Breast epithelium (tissue), 4 donors: ENCODE measurements around the gene TMEM132C. TPM values are rescaled to one million over a fixed set of nuclear protein-coding genes. Genes with fewer than 3 reads are reported as not detected.

Experiments
- DNase-seq, 2 donors: peaks; one replicate each; pipeline ENCODE4 v3.0.0-alpha.2; 2019; ENCODE audit warnings: low spot score in 2 of 2
- H3K27ac ChIP-seq, 2 donors: fragments of 200-600 bp; sonication (generic) in 1 of 2; one replicate each; pipeline ENCODE4 v1.5.1; 2016 to 2019; ENCODE audit warnings: mild to moderate bottlenecking in 1 of 2
- H3K27me3 ChIP-seq, 2 donors: fragments of 200-600 bp; sonication (generic) in 1 of 2; one replicate each; pipeline versions ENCODE4 v1.5.1 to v1.6.0; 2017 to 2019; ENCODE audit warnings: control low read depth in 1 of 2, mild to moderate bottlenecking in 1 of 2
- H3K36me3 ChIP-seq: fragments of 200-600 bp; one replicate; pipeline ENCODE4 v1.5.1; 2019
- H3K4me1 ChIP-seq, 2 donors: fragments of 200-600 bp; sonication (generic); one replicate each; pipeline ENCODE4 v1.5.1; 2016 to 2019; ENCODE audit warnings: control low read depth in 1 of 2
- H3K4me3 ChIP-seq, 3 donors: fragments of 200-600 bp; sonication (generic); 1 replicate in 2 of 3; 2 replicates in 1 of 3; pipeline ENCODE4 v1.5.1; 2016 to 2019; ENCODE audit warnings: mild to moderate bottlenecking in 3 of 3, moderate library complexity in 2 of 3
- H3K9me3 ChIP-seq, 2 donors: fragments of 200-600 bp; sonication (generic) in 1 of 2; one replicate each; pipeline ENCODE4 v1.5.1; 2016 to 2019; ENCODE audit warnings: control low read depth in 1 of 2
- POLR2A ChIP-seq: fragments of 450-650 bp; IDR thresholded peaks from one replicate; pipeline ENCODE4 v1.6.1; 2016; ENCODE audit warnings: antibody characterized with exemption, mild to moderate bottlenecking, moderate library complexity
- POLR2AphosphoS5 ChIP-seq, 3 donors: sonication (generic); formaldehyde crosslinking; IDR thresholded peaks; one replicate each; pipeline ENCODE4 v1.6.1; 2017; ENCODE audit warnings: antibody characterized with exemption in 3 of 3
- intact Hi-C: fragments of 100-400 bp; cut with DNase I; formaldehyde crosslinking; loops from one replicate; pipeline ENCODE4 v1.15.1; 2023; ENCODE audit warnings: low total_unique reads
- total RNA-seq, 3 donors: library from RNA; depleted of rRNA; stranded (reverse); fragments of >200 nt; gene quantifications; one replicate each; pipeline ENCODE4 v1.1.0, GENCODE V29; 2016
- TF ChIP-seq, protein P1 (sequence below), 3 donors: fragments of 450-650 bp; IDR thresholded peaks; one replicate each; pipeline ENCODE4 v1.5.1; 2016 to 2017; ENCODE audit warnings: antibody characterized with exemption in 3 of 3, mild to moderate bottlenecking in 3 of 3, moderate library complexity in 3 of 3

TMEM132C gene
- total RNA-seq, 3 donors from 2014 or later: 7.2 to 54.1 (median 15.7) TPM

DNA sequence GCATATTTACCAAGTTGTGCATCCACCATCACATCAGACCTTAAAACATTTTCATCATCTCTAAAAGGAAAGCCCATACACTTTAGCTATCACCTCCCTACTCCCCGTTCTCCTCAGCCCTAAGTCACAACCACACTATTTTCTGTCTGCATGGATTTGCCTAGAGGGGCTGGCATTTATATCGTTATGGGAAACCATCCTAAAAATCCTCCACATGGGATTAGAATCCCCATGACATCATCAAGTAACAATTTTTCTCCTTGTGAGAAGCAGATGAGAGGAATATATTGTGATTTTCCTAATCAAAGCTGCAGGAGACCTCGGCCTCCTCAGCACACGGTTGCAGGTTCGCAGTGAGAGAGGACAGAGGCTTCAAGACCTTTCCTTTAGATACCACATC, 442.7 kb downstream of the TMEM132C start:
- no peak overlapping the region for H3K27ac ChIP-seq
- intact Hi-C loops: no loop called here
- H3K36me3 ChIP-seq: no peaks in the 10 kb centered on the region

DNA sequence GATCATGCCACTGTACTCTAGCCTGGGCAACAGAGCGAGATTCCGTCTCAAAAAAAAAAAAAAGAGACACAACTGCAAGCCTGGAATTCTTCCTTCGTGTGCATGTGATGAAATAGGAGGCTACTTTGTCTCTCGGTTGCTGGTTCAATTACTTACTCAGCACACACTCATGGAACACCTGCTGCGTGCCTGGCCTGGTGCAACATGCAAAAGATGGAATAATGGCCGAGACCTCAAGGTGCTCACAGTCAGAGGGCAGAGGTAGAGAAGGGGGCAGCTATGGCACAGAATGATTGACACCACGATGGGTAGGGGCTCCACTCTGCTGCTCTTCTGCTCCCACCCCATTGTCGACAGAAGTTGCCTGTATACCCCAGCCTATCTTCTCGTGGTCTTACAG, 444.5 kb downstream of the TMEM132C start:
- Histone ChIP-seq H3K27ac (no peak overlapping the region), H3K4me3 (no peak overlapping the region)
- intact Hi-C loops: no loop called here

More for the DNA sequence above, 442.7 kb downstream of the TMEM132C start:
- Histone ChIP-seq H3K27me3 (no peaks in the 10 kb centered on the region), H3K9me3 (no peaks in the 10 kb centered on the region), H3K4me3 (no peak overlapping the region), H3K4me1 (no peaks in the 10 kb centered on the region)
- DNase-seq: no peak
- TF ChIP-seq, protein P1, sequence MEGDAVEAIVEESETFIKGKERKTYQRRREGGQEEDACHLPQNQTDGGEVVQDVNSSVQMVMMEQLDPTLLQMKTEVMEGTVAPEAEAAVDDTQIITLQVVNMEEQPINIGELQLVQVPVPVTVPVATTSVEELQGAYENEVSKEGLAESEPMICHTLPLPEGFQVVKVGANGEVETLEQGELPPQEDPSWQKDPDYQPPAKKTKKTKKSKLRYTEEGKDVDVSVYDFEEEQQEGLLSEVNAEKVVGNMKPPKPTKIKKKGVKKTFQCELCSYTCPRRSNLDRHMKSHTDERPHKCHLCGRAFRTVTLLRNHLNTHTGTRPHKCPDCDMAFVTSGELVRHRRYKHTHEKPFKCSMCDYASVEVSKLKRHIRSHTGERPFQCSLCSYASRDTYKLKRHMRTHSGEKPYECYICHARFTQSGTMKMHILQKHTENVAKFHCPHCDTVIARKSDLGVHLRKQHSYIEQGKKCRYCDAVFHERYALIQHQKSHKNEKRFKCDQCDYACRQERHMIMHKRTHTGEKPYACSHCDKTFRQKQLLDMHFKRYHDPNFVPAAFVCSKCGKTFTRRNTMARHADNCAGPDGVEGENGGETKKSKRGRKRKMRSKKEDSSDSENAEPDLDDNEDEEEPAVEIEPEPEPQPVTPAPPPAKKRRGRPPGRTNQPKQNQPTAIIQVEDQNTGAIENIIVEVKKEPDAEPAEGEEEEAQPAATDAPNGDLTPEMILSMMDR (IDR thresholded peaks at IDR 0.05): no peak
- no peak for TF ChIP-seq POLR2A
- TF ChIP-seq POLR2AphosphoS5 (IDR thresholded peaks at IDR 0.05): no peak

DNA sequence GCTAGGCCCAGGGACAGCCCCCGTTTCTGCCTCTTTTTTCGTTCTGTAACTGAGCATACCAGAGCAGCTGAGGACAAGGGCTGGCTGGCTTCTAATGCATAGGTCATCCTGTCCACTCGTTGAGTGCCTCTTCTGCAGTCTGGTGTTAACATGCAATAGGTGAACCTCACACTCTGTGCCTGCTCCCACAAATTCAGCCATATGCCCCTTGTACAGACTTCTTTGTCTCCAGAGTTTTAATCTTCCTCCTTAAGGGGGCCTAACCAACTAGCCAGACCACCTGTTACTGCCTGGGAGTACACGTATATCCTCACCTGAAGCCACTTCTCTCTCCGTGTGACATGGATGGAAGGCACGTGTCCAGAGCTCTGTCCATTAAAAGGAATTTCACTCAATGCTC, 445.7 kb downstream of the TMEM132C start:
- DNase-seq: no peak
- Histone ChIP-seq H3K27me3 (no peaks in the 10 kb centered on the region), H3K27ac (no peak overlapping the region), H3K4me1 (no peaks in the 10 kb centered on the region), H3K4me3 (no peak overlapping the region), H3K9me3 (peaks cover 0 to 6% of the 10 kb centered on the region in 2 donors), H3K36me3 (no peaks in the 10 kb centered on the region)
- intact Hi-C loops: no loop called here
- no peak for TF ChIP-seq POLR2AphosphoS5 (IDR thresholded peaks at IDR 0.05)
- TF ChIP-seq, protein P1 (IDR thresholded peaks at IDR 0.05): no peak
- TF ChIP-seq POLR2A: no peak

More for the DNA sequence above, 444.5 kb downstream of the TMEM132C start:
- H3K27me3 ChIP-seq: no peaks in the 10 kb centered on the region
- no peak for DNase-seq
- TF ChIP-seq POLR2AphosphoS5 (IDR thresholded peaks at IDR 0.05): no peak
- TF ChIP-seq, protein P1 (IDR thresholded peaks at IDR 0.05): no peak
- TF ChIP-seq POLR2A: no peak
- H3K36me3 ChIP-seq: no peaks in the 10 kb centered on the region
- H3K9me3 ChIP-seq: no peaks in the 10 kb centered on the region
- no peaks in the 10 kb centered on the region for H3K4me1 ChIP-seq

DNA sequence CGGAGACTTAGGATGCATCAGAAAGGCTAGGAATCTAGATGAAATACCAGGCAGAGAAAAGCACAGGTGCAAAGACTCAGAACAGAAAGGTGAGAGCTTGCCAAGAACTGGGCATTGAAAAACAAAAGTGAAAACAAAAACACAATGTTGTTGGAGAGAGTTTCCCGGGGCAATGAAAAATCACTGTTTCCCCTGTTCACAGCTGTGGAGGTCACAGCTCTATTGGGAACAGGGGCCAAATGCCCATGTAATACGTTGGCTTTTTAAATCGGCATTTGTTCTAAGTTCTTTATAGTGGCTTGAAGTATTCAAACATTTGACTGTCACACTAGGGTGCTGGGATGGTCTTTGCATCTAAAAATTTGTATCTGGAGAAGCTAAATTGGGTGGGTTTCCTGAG, 448.5 kb downstream of the TMEM132C start:
- H3K9me3 ChIP-seq: peaks cover 0 to 26% of the 10 kb centered on the region in 2 donors
- H3K27ac ChIP-seq: no peak overlapping the region
- no peak overlapping the region for H3K4me3 ChIP-seq
- no peaks in the 10 kb centered on the region for H3K27me3 ChIP-seq
- no peaks in the 10 kb centered on the region for H3K4me1 ChIP-seq
- no peak for DNase-seq
- intact Hi-C loops: loop anchor here (5.0 kb wide), 1 partner anchor 182 kb away; no protein-coding TSS in a partner anchor
- TF ChIP-seq, protein P1 (IDR thresholded peaks at IDR 0.05): no peak
- TF ChIP-seq POLR2A (no peak), POLR2AphosphoS5 (IDR thresholded peaks at IDR 0.05) (no peak)
- H3K36me3 ChIP-seq: no peaks in the 10 kb centered on the region

DNA sequence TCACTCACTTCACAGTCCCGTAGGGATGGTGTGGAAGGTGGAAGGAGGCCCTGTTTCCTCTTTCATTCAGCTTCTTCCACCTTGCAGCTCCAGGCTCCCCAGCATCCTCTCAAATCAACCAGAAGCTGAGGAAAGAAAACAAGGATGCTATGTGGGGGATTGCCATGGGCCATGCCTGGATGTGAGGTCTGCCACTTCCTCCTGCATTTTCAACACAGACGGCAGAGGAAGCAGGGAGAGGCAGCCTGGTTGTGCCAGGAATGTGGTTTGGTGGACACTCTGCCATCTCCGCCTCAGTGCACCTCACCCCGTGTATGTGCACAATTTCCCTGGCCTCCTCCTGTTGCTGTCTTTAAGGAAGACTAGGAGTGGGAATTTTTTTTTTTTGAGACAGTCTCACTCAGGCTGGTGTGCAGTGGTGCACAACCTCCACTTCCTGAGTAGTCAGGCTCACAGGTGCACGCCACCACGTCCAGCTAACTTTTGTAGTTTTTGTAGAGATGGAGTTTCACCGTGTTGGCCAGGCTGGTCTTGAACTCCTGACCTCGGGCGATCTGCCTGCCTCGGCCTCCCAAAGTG, 457.6 kb downstream of the TMEM132C start:
- no peaks in the 10 kb centered on the region for H3K36me3 ChIP-seq
- H3K4me1 ChIP-seq: no peaks in the 10 kb centered on the region
- peaks cover 0 to 3% of the 10 kb centered on the region in 2 donors for H3K27me3 ChIP-seq
- no peak for TF ChIP-seq POLR2A
- TF ChIP-seq, protein P1 (IDR thresholded peaks at IDR 0.05): no peak
- no peak for TF ChIP-seq POLR2AphosphoS5 (IDR thresholded peaks at IDR 0.05)
- H3K9me3 ChIP-seq: peaks cover 0 to 6% of the 10 kb centered on the region in 2 donors
- no peak overlapping the region for H3K4me3 ChIP-seq
- no peak overlapping the region for H3K27ac ChIP-seq
- intact Hi-C loops: no loop called here
- no peak for DNase-seq
